Glomerular visceral epithelial cell (primary cell): ENCODE data around the gene NELFA.

Experiments used
- DNase-seq: peaks from one replicate; pipeline ENCODE4 v3.0.0-alpha.2; 2016; ENCODE audit errors: extremely low spot score

NELFA gene

DNA sequence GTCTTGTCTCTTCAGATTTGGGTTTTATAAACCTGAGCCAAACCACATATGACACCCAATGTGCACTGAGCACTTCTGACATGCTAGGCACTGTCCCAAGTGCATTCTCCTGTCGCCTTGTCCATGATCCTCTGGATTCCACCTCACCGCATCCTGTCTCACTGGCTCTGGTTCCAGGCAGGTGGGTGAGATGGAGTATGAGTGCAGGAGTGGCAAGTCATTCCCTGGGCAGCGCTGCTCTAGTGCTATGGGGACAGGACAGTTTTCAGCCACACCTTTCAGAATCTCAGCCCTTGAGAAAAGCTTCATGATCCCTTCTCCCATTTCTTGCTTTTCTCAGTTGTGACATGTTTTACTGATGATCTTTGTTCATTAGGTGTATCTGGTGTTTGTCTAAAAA, 71.2 kb downstream of the NELFA start:
- DNase-seq: no peak

DNA sequence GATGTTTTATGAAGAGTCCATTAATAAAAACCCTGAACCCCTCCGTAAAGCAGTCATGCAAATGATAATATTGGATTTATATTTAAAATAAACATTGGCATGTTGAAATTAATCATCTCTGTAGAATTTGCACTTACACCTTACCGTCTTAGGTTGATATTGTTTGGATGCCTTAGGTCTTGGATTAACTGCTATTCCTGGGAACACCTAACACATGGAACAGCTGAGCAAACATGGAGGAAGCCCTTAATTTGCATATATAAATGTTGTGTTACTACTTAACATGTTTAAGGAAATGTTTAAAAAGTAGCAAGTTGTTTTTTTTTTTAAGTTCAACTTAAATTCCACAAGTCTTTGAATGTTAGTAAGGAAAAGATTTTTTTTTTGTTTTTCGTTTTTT, 75.1 kb downstream of the NELFA start:
- no peak for DNase-seq

DNA sequence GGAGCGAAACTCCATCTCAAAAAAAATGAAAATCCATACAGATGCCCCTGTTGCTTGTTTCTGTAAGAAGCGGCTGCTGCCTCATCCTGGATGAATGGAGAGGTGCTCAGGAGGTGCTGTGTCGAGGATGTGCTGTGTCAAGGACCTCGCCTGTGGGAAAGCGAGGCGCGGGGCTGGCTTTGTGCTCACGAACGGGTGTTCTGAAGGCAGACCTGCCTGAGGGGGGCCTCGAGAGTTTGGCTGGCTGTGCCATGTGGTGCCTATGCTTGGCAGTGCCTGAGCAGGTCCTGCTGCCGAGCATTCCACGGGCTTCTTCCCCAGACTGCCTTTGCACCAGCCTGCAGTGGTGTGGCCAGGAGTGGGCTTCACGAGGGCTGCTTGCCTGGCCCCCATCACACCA, 76.0 kb downstream of the NELFA start:
- DNase-seq: no peak
